HG03139 (cell line): ENCODE results near the gene SLC9A7.
A peak's percentile ranks its signal among the peaks of the same experiment; 100 is the strongest.

ENCODE experiments used
- ATAC-seq: cut with Tn5 transposase; IDR thresholded peaks from one replicate; pipeline ENCODE4 v1.9.1; 2021; ENCODE audit not compliant: unreplicated experiment

The SLC9A7 gene

DNA sequence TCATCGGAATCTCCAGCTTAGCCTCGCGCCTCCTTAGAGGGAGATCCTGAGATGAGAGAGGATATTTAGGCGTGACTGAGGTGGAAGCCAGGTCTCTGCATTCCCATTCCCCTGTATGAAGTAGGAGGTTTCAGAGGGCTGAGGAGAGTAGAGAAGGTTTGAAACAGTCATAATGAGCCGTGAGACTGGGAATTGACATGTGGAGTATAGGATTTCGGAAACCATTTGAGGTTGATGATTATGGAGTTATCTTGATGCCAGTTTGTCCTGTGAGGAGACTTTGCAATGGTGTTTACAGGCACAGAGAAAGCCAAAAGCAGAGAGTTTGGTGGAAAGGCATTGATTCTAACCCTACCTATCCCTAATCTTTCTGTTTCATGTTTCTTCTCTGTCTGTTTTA is 183.3 kb downstream of the SLC9A7 start:
- ATAC-seq: no peak

DNA sequence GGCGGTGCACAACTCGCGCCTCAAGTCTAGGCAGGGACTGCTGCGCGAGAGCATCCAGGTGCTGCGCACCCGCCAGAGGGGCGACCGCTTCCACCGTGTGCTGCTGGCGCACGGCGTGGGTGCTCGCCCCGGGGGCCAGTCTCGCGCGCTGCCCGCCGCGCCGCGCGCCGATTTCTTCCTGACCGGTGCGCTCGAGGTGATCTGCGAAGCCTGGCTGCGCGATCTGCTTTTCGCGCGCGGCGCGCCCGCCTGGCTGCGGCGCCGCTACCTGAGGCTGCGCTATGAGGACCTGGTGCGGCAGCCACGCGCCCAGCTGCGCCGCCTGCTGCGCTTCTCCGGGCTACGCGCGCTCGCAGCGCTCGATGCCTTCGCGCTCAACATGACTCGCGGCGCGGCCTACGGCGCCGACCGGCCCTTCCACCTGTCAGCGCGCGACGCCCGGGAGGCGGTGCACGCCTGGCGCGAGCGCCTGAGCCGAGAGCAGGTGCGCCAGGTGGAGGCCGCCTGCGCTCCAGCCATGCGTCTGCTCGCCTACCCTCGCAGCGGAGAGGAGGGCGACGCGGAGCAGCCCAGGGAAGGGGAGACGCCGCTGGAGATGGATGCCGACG is 184.0 kb downstream of the SLC9A7 start:
- peak; percentile 12 for ATAC-seq

DNA sequence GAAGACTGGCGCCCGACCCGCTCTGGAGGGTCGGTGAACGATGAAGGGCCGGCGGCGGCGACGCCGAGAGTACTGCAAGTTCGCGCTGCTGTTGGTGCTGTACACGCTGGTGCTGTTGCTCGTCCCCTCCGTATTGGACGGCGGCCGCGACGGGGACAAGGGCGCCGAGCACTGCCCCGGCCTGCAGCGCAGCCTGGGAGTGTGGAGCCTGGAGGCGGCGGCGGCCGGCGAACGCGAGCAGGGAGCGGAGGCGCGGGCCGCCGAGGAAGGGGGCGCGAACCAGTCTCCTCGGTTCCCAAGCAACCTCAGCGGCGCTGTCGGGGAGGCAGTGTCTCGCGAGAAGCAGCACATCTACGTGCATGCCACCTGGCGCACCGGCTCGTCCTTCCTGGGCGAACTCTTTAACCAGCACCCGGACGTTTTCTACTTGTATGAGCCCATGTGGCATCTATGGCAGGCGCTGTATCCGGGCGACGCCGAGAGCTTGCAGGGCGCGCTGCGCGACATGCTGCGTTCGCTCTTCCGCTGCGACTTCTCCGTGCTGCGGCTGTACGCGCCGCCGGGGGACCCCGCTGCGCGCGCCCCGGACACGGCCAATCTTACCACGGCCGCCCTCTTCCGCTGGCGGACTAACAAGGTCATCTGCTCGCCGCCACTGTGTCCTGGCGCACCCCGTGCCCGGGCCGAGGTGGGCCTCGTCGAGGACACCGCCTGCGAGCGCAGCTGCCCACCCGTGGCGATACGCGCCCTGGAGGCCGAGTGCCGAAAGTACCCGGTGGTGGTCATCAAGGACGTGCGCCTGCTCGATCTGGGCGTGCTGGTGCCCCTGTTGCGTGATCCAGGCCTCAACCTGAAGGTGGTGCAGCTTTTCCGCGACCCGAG is 184.8 kb downstream of the SLC9A7 start:
- peak; percentile 34 for ATAC-seq

DNA sequence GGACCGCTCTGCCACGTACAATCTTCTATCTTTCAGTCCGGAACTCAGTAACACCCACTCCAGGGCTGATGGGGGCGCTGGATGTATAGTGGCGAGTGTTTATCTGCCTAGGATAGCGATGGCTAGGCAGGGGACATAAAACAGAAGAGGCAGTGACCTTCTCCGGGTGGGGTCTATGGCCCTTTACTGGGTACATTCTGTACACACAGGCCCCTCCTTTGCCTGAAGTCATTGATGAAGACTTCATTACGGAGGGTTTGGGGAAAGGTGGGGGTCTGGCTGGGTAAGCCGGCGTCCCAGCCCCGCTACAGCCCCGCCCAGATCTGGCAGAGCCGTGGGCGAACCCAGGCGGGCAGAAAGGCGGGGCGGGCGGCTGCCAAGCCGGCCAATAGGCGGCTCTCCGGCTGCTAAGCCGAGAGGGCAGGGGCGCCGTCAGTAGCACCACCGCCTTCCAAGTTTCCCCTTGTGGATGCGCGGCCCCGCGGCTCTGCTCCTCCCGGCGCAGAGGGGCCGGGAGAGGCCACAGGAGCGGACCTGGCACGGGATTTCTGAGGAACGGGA is 185.5 kb downstream of the SLC9A7 start, which contains the start of gene CHST7:
TSS of gene CHST7 (plus strand) at position 435 of the 561 bp plus-strand sequence. CDS start 167 bp downstream, outside the sequence.
- no peak for ATAC-seq

DNA sequence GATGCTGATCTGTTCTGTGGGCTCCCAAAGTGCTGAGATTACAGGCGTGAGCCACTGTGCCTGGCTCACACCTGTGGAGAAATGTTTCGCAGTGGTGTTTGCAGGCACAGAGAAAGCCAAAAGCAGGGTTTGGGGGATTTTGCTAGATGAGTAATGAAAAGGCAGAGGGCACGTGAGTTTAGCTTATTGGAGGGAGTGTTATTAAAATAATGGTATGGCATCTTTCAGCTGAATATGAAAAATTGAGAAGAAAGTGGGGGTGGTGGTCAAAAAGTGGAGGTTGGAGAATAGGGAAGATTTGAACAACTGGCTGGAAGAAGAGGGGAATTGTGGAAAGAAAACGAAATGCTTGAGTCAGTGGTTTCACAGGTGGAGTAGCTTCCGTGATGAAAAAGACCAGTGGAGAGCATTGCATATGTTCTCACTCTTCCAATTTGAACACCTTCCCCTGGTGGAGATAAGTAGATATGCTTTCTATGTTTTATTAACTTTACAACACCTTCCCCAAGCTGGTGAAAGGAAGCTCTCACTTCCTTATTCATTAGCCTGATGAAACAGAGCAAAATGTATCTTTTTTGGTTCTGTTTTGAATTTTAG is 186.5 kb downstream of the SLC9A7 start:
- ATAC-seq: peak; percentile 41

DNA sequence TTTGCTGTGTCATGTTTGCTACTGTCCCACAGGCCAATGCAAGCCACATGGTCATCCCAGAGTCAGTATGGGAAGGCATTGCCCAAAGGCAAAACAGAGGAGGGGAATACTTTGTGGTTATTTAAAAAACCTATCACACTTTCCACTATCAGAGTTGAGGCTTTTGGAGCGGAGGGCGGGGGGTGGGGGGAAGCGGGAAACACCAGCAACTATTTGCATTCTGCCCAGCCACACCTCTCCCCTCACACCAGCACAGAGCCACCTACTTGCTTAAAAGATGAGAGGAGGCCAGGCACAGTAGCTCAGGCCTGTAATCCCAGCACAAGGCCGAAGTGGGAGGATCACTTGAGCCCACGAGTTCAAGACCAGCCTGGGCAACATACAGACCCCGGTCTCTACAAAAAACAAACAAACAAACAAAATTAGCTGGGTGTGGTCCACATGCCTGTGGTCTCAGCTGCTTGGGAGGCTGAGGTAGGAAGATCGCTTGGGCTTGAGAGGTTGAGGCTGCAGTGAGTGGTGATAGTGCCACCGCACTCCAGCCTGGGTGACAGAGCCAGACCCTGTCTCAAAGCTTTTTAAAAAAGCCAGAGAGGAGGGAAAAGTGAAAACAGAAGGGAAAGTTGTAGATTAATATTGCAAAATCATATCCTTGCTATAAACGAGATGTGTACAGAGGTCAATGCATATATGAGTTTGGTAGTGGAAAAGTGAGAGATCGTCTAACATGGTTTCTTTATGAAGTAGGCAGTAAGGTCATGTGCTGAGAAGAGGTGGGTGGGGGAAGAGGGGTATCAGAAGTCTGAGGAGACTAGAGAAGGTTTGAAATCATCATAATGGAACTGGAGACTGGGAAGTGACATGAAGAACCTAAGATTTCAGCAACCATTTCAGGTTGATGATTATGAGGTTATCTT is 187.2 kb downstream of the SLC9A7 start:
- ATAC-seq: no peak

DNA sequence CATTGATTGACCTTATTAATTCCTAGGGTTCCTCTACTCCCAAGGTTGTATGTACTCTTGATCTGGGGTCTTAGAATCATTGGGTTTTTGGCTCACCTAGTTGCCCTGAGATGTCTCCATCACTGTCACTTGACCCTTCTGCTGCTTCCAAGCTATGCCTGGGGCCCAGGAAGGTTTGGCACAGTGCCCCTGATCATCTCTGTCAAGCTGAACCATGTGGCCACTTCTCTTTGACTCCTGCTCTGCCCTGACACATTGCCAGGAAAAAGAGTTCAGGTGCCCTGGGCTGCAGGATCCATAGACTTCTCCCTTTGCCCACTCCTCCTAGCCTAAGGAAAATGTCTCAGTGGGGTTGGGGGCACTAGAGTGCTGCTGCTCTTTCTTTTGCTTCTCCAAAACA is 189.3 kb downstream of the SLC9A7 start:
- ATAC-seq: no peak

DNA sequence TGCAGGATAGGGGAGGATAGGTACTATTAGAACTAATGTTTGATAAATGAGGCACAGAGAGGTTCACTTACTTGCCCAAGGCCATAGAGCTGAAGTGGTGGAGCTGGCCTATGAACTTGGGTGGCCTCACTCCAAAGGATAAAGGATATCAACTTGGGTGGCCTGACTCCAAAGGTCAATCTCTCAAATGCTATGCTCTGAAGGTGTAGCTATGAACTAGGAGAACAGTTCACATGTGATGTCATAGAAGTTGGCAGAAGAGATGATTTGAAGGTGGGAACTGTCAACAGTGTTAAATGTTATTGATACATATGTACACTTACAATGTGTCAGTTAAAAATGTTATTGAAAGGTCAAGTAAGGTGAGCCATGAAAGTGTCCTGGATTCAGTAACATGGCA is 191.5 kb downstream of the SLC9A7 start:
- ATAC-seq: no peak

DNA sequence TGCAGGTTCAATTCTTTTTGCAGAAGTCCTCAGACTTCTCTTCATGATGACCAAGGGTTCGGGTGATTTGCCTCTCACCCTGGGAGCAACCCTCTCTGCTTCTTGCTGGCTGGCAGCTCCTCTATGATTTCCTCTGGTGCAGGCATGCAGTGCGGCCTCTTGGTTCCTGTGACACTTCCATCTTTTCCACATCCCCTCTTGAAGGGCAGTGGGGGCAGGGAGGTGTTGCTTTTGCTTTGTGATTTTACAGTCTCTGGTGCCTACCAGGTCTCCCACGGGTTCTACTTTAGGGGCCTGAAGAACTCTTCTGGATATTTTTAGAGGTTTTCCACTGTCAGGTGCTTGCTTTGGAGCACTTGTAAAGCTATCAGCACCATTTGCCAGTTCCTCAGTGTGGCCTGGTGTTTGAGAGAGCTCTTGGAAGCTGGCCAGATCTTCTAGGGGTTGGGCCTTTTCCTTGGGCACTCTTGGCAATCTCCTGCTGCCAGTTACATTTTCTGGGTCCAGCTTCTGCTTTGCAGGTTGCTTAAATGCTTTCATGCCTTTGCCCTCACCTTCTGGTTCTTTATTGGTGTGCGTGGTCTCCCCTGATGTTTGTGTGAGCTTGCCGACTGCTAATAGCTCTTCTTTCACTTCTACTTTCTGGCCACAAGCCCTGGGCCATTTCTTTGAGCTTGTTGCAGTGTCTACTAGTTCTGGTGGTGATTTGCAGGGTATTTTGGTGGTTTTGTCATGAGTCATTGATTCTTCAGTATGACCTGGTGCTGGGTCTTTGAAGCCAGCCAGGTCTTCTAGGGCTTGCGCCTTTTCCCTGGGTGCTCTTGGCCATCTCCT is 196.9 kb downstream of the SLC9A7 start:
- peak; percentile 98 for ATAC-seq

DNA sequence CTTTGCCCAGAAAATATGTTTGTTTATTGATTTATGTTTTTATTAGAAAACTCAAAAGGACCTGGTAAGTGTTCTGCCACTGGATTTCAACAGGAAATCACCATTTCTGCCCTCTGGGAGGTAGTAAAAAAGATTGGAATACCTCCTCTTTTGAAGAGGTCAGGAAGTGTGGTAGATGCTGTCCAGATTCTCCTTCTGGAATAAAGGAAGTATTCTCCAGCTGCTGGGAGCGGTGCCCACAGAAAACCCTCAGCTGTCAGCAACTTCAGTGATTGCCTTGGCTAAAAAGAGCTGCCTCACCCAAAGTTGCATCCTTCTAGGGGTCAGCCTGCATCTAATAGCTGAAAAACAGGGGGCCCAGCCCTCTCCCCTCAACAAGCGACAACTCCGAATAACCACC is 199.9 kb downstream of the SLC9A7 start:
- ATAC-seq: no peak

DNA sequence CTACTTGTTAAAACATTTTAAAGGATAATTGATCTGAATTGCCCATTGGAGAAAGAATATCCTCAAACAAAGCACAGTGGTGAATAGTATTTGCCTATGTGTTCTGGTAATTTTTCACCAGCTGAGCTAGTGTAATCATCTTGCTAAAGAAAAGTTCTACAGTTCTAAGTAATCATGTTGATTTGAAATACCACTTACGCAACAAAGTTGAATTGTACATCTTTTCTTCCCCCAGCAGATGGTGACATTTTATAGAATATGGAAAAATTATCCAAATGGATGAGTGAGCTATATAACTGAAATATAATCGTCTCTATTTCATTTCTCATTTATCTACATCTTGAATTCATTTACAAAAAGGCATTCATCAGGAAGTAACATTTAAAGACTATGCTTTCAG is 204.0 kb downstream of the SLC9A7 start:
- no peak for ATAC-seq

DNA sequence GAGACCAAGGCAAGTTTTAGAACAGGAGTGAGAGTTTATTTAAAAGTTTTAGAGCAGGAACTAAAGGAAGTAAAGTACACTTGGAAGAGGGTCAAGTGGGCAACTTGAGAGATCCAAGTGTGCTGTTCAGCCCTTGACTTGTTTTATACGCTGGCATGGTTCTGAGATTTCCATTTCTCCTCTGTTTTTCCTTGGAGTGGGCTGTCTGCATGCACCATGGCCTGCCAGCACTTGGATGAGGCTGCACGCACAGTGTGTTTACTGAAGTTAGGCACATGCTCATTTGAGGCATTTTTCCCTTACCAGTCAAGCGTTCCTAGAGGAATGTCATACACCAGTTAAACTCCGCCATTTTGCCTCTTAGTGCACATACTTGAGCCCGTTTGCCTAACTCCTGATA is 205.0 kb downstream of the SLC9A7 start:
- ATAC-seq: no peak

DNA sequence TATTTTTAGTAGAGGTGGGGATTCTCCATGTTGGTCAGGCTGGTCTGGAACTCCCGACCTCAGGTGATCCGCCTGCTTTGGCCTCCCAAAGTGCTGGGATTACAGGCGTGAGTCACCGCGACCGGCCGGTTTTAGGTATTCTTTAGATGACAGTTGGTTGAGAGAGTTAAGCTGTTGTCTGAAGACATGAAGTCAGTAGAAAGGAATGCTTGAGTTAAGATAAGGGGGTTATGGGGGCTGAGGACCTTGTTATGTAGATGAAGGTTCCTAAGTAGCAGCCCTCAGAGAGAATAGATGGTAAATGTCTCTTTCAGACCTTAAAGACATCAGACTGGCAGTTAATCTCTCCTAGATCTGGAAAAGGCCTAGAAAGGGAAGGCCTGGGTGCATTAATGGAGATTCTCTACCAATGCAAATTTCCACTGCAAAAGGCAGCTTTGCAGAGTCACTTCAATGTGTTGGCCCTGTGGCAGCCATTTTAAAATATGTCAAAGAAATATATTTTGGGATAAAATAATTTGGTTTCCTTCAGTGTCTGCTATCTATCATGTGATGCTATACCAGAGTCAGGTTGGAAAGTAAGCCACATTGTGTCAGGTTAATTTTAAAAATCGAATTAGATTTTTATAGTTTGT is 207.3 kb downstream of the SLC9A7 start:
- ATAC-seq: no peak

DNA sequence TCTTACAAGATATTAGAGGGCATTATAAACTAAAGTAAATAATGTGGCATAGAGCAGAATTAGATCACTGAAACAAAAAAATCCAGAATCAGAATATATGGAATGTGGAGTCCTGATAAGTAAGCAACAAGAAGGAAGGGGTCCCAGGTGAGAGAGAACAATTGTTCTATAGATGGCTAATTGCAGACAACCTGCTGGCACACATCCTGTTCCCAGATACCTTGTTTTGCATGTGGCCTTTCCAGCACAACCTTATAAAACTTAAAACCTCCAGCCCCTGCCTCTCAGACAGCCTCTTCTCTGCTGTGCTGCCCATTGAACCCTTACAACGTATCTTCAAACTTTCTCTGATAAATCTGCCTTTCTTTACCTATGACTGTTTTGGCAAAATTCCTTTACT is 209.0 kb downstream of the SLC9A7 start:
- ATAC-seq: no peak
